GM18873 (cell line): ENCODE measurements around the gene ANKRD6.
"Not testable (repeated sequence)": the region's sequence is repeated elsewhere in the genome, so short reads cannot be mapped to it uniquely, and the experiment has no call there.

Experiments used
- ATAC-seq: cut with Tn5 transposase; IDR thresholded peaks from one replicate; pipeline ENCODE4 v1.9.1; 2021; ENCODE audit warnings: mild to moderate bottlenecking, moderate library complexity, moderate number of reproducible peaks; ENCODE audit not compliant: unreplicated experiment, low FRiP score

Gene ANKRD6

DNA sequence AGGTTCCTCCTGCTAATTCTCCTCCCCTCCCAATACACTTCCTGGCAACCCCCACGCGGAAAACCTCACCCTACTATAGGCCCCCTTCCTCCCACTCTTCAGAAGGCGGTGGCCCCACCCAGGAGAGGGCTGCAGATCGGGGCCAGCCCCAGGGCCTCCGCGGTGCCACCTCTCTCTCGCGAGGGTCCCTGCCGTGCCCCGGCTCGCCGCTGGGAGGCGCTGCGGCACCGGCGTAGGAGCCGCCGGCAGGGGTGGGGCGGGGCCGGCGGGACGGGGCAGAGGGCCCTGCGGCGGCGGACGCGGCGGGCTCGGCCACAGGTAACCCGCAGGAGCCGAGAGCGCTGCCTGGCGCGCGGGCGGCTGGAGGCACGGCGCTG lies at the start of gene ANKRD6:
ANKRD6 (plus strand) TSS at position 278 of the 377 bp plus-strand sequence. CDS start 133,825 bp downstream, outside the sequence.
- no peak for ATAC-seq

DNA sequence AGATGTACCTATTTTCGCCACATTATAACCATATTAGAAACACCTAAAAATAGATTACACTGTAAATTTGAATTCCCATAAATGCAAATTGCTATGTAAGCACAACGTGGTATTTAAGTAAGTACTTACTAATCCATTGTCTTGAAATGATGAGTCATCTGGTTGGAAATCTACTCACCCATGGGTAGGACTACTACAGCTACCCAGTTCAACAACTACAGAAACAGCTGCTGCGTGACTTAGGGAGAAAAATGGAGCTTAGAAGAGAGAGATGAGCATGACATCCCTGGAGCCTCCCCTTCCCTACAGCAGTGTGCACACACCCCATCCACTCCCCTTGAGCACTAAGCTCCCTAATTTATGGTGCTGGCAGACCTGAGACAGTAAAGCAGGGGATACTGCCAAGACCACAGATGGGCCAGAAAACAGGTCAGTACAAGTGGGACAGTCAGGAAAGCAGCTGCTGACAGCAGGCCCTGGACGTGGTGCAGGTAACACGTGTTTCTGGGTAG lies 47.7 kb upstream of the ANKRD6 start:
- no peak for ATAC-seq

DNA sequence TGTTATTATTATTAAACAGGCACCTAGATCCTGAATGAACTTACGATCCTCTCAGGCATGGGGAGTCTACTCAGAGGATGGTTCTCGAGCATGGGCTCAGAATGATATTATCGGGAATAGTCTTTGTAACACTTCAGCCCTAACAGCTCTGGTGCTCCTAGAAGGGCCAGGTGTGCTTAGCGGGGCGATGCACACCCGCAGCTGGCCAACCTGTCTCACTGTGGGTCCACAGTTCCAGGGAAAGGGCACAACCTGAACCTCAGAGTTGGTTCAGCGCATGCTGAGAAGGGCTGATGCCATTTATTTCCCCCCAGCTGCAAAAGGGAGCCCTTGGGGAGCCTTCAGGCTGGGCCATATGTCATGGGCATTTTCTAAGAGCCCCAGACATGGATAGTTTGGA lies 47.1 kb upstream of the ANKRD6 start:
- ATAC-seq = no peak

DNA sequence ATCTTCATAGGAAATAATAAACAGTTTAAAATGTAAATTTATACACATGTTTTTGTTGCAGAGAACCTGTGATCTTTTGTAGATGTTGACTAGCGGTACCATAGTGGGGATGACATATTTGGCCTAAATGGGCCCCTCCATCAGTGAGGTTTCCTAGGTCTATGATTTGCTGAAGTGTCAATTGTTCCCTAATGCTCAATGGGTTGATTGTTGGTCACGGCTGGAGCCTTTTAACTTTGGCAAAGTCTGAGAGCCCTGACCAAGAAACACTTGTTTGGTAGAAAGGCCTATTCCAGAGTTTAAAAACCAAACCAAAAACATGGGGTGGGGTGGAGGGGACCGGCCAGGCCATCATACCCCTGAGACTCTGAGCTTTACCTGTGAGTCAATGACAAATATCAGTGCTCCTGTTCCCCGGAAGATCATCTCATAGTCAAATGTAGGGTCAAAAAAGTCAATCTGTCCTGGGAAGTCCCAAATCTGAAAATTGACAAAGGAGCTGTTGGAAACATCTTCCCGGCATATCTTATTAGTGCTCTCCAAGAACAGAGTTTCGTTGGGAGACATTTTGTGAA lies 45.9 kb upstream of the ANKRD6 start:
- no peak for ATAC-seq

DNA sequence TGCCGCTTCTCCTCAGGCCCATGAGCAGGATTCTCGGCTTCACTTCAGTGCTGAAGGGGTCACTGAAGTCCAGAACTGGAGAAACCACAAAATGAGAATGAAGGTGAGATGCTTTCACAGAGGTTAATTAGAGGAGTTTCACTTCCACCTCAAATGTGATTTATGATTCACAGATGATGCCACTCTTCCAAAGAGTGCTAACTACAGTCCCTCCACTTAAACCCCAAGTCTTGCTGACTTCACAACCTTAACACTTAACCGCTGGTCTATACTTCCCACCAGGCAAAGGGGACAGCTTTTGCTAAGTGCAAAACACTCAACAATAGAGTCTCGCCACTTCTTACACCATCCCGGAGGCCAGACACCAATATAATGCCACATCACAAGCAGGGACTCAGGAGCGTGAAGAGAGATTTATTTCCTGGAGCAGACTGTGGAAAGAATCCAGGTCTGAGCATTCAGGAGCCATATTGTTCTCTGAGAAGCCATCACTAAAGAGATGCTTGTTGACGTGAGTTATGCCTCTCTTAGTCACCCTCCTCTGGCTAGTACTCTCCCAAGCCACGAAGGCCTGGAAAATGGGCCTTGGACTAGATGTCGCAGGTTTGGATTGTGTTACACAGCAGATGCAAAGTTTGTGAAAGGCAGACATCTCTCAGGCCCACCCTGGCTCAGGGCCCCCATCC lies 45.3 kb upstream of the ANKRD6 start:
- peak; percentile 93 for ATAC-seq

DNA sequence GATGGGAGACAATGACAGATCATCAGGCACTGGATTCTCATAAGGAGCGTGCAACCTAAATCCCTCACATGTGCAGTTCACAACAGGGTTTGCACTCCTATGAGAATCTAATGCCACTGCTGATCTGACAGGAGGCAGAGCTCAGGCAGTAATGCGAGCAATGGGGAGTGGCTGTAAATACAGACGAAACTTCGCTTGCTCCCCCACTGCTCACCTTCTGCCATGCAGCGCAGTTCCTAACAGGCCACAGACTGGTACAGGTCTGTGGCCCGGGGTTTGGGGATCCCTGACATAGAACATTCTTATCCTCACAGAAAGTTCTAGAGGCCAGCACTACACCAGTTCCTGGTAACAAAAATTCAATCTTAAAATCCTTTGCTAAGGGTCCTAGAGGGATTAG lies 44.1 kb upstream of the ANKRD6 start:
- no peak for ATAC-seq

DNA sequence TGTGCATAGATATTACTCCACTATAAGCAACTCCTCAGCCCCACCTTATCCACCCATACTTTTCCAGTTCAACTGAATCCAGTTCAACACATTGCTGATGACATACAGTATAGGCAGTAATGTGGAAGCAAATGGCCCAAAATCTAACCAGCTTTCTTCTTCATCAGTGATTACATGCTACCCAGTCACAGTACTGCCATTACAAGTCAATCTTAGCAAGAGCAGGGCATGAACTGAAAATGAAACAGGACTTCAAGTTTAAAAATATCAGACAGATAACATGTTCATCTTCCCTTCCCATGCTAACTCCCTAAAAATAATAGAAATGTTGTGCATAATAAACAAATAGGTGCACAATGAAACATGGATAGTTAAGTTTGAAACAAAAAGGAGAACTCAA lies 40.1 kb upstream of the ANKRD6 start:
- no peak for ATAC-seq

DNA sequence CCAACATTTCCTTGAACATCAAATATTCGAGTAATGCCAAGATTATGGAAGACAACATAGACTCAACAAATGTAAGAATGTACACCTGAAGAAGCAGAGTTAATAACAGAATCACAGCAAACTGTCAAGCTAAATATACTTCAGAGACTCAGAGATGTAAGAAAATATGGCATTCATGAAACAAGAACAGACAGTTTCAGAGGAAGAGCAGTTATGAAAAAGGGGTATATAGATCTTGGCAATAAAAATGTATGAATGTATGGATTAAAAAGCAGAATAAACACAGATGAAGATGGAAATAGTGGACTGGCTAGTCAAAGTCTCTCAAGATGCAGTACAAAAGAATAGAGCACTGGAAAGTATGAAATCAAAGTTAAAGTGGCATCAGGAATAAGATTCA lies 39.3 kb upstream of the ANKRD6 start:
- ATAC-seq = no peak

DNA sequence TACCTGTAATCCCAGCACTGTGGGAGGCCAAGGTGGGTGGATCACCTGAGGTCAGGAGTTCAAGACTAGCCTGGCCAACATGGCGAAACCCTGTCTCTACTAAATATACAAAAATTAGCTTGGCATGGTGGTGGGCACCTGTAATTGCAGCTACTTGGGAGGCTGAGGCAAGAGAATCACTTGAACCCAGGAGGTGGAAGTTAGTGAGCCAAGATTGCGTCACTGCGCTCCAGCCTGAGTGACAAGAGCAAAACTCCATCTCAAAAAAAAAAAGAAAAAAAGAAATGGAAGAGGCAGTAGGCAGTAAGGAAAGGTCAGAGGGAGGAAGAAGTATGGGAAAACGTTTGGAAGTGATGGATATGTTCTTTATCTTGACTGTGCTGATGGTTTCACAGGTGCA lies 35.1 kb upstream of the ANKRD6 start:
- not testable (repeated sequence) for ATAC-seq

DNA sequence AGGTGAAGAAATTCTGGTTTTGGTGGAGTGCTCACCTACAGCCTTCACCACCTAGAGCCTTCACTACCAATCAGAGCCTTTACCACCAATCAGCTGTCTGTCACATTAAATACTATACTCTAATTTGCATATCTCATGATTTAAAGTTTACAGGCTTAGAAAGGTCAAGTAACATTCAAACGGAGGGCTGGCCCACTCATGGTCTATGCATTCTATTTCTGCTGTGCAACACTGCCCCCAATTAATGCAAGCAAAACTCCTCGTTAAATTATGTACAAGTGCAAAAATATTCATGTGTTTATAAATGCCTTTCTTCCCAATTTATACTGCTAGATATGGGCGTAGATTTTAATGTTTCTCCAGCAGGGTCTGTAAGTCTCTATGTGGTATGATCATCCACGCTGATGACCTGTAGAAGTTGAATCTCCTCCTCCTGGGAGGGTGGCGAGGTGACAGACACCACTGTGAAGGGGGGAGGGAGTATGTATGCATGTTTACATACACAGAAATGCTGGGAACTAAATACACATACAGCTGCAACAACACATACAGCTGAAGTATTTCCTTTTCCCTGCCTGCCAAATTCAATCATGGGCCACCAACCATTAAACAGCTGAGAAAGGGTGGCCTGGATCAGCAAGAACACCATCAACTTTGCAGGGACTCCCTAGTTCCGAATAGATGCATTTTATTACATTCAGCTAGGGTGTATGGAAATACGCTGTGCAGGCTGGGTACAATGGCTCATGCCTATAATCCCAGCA lies 34.0 kb upstream of the ANKRD6 start:
- ATAC-seq = no peak

DNA sequence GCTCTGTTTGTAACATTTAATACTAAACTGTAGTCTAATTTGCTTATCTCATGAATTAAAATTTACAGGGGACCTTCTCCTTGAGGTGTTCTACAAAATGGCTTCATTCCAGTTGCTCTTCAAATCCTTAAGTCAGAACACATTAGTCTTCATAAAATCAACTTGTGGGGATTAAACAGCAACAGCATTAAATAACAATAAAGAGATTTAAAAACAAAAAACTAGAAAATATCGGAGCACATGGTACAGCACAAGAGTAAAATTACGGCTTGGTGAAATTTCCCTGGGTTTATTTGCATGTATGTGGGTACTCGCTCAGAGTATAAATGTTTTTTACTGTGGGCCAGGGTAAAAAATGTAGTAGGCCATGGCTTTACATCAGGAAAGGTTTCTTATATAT lies 32.9 kb upstream of the ANKRD6 start:
- no peak for ATAC-seq

DNA sequence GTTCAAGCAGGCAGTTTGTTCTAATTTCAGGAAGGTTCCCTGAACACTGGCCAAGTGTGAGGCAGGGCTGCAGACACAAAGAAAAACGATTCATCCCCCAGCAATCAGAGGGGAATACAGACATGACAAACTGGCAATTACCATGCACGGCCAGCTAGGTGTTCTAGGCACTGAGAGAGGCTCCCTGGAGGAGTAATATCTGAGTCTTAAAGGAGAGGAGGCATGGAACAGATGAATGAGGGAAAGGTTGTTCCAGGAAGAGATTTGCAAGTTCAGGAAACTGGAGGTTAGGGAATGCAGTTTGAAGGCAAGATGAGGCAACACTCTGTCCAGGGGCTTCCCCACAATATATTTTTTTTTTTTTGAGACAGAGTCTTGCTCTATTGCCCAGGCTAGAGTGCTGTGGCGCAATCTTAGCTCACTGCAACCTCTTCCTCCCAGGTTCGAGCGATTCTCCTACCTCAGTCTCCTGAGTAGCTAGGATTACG lies 32.0 kb upstream of the ANKRD6 start:
- ATAC-seq = no peak

DNA sequence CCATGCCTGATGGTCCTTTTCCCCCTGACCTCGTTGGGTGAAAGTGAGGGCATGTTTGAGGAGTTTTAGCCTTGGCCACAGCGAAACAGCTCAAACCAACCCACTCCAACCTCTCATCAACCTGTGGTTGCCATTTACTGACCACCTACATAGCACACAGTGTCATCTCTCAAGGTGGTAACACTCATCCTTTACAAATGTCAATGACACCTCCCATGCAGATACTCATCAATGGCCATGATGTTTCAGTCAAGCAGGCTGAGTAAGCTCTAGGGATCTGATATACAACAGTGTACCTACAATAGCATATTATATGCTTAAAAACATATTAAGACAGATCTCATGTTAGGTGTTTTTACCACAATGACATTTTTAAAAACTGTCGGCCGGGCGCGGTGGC lies 30.2 kb upstream of the ANKRD6 start:
- ATAC-seq = no peak

DNA sequence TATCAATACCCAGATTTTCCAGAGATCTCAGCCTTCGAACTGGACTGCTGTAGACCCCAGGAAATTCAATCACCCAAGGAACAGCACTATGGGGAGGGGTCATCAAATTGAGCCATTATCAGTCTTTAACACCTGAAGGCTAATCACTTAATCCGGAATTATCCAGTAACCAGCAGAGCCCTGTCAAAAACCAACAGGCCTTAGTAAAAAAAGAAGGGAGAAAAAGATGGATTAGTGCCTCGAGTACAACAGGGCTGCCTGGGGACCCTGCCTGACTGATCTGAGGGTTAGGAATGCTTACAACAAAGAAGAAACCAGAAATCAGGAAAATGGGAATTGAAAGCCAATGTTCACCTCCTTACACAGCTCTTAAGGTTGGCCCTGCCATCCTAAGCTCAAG lies 28.4 kb upstream of the ANKRD6 start:
- no peak for ATAC-seq

DNA sequence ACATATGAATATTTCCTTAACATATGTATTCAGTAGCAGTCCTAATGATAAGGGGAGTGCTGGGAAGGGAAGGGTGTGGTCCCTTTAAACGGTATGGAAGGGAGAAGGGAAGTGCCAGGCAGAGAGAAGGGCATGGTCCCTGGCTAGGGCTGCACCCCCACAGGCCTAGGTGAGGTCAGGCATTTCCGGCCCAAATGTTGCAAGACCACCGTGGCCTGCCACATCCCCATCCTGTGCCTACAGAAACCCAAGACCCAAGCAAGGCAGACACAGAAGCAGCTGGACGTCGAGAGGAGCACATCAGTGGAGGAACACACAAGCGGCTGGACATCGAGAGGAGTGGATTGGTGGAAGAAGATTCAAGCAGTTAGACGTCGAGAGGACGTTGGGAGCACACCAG lies 26.8 kb upstream of the ANKRD6 start:
- ATAC-seq = no peak

DNA sequence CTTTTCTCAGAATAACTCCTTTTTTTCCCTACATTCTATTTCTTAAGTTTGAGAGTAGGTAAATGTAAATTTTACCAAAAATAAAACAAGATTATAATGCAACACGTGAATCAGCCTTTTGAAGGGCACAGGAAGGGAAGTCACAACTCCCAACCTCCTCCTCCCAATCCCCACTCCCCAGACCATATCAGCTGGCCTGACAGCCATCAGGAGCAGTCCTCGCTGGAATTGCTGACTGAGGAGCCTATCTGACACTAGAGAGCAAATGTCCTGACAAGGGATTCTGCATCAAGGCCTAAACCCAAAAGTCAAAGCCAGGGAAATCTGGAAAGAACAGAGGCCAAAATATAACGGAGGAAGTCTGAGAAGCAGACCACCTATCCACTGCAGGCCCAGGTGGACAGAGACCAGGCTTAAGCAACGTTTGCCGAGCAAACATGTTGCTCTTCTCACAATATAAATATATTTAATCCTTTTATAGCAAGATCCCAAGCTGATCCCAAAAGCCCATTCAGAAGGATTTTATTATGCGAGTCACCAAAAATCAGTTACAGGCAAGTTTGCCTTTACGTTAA lies 23.4 kb upstream of the ANKRD6 start:
- ATAC-seq = no peak

DNA sequence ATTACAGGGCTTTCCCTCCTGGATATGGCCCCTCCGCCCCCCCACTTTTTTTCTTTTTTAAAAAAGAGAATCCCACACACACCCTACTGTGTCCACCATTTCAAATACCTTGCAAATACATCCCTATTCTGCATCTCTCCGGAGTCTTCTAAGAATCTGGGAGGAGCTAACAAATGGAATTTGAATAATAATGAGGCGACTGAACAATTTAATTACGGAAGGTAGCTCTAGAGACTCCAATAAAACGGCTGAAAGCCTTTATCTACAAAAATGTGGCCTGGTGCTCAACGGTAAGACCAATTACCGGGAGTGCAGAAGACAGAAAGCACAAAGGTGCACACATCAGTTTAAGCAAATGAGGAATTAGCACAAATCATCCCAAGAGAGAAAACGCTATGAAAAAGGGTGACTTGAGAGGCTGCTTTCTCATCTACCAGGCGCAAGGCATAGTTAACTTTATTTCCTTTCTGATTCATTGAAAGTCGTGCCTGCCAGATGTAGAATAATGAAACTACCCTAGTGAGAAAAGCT lies 22.7 kb upstream of the ANKRD6 start:
- no peak for ATAC-seq

DNA sequence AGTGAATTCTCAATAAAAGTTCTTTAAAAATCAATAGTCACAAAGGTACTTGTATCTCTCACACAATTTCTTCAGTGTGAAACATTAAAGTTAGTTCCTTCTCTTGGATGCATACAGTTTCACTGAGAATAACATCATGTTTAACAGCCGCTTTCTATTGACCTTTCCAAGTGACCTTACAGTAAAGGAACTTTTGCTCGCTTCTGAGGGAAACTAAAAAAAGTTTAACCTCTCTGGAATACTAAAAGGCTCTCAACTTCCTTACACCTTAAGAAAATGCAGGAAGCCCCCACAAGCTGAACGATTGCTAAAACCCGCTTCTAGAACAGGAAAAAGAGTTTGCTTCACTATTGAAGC lies 22.2 kb upstream of the ANKRD6 start:
- no peak for ATAC-seq

DNA sequence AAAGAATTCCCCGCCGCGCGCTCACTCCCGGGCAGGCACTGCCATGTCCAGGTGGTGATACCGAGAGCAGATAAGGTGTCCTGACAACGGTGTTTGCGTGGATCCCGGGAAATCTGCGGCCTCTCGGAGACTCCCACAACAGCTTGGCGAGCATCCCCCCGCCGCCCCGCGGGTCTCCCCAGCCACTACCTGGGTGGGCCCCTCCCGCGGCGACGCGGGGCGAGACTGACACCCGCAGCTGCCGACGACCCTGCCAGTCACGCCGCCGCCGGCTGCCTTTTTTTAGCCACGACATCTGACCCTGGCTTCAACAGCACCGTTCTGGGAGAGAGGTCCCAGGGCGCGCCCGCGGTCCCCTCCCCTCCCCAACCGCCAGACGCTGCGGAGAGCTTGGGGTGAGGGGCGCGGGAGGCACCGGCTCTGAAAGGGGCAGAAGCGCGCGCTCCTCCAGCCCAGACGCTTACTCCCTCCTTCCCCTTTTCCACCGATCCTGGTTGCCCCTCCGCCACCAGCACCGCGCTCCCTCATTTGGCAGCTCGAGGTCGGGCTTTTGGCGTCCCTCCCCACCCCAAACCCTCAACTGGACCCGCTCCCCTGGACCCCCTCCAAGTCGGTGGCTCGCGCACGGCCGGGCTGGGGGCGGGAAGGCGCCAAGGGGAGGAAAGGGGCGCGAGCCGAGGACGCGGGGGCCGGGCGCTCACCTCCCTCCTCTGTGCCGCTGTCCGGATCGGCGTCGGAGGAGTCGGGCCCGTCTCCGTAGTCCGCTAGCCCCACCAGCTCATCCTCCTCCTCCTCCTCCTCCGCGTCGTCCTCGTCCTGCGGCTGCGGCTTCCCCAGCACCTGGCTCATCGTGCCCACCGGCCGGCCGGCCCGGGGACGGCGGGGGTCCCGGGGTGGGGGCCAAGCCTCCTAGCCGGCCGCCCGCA lies 21.5 kb upstream of the ANKRD6 start:
- ATAC-seq = peak; percentile 27
